DOHH2 (cell line): ENCODE results near the gene VAV2.

Source experiments
- EZH2phosphoT487 ChIP-seq: fragments of 200-600 bp; sonication (generic); IDR thresholded peaks from 2 replicates; pipeline ENCODE4 v1.6.1; 2017; ENCODE audit warnings: borderline replicate concordance, mild to moderate bottlenecking, antibody characterized with exemption, low read length, moderate library complexity, mixed read lengths
- TF ChIP-seq, protein P1 (sequence below): fragments of 200-600 bp; sonication (generic); IDR thresholded peaks from one replicate; pipeline ENCODE4 v1.5.1; 2014; ENCODE audit warnings: antibody characterized with exemption, mild to moderate bottlenecking, low read depth, low read length; ENCODE audit not compliant: poor library complexity, severe bottlenecking

DNA sequence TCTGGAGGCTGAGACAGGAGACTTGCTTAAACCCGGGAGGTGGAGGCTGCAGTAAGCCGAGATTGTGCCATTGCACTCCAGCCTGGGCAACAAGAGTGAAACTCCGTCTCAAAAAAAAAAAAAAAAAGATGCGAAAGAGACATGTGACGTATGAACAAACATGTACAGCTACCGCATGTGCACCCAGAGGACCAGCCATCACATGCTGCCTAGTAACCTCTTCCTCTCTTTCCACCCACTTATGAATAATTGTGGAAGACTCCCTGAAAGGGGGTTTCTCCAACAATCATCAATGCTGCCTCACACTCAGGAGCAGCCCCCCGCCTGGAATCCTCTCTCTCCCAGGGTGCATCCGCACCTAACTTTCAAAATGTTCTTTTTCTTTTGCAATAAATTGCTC is 256.2 kb downstream of the VAV2 start:
- TF ChIP-seq, protein P1, sequence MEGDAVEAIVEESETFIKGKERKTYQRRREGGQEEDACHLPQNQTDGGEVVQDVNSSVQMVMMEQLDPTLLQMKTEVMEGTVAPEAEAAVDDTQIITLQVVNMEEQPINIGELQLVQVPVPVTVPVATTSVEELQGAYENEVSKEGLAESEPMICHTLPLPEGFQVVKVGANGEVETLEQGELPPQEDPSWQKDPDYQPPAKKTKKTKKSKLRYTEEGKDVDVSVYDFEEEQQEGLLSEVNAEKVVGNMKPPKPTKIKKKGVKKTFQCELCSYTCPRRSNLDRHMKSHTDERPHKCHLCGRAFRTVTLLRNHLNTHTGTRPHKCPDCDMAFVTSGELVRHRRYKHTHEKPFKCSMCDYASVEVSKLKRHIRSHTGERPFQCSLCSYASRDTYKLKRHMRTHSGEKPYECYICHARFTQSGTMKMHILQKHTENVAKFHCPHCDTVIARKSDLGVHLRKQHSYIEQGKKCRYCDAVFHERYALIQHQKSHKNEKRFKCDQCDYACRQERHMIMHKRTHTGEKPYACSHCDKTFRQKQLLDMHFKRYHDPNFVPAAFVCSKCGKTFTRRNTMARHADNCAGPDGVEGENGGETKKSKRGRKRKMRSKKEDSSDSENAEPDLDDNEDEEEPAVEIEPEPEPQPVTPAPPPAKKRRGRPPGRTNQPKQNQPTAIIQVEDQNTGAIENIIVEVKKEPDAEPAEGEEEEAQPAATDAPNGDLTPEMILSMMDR, result no peak
- no peak for TF ChIP-seq EZH2phosphoT487
